ENCODE measurements around the gene CD34.

GRCh38 chr1:207922554-207922953 is 11.6 kb upstream of the CD34 start:
- no peak for TF ChIP-seq TAF1 (IDR thresholded peaks at IDR 0.05; ENCODE audit: low read depth, low read length)
- no peak for TF ChIP-seq POLR2A (IDR thresholded peaks at IDR 0.05; ENCODE audit: low read depth, low read length)
- no peak for TF ChIP-seq POLR2AphosphoS5 (IDR thresholded peaks at IDR 0.05; ENCODE audit: low read depth, low read length)
- TF ChIP-seq SPI1 (IDR thresholded peaks at IDR 0.05; ENCODE audit: low read depth, low read length) = no peak
